GM23338 (cell line): ENCODE results near the gene CDV3. TPM values are rescaled to one million over a fixed set of nuclear protein-coding genes. Genes with fewer than 3 reads are reported as not detected.

ENCODE experiments used
- ATAC-seq: fragments of 200-7000 bp; cut with Tn5 transposase; 3 replicates; pipeline ENCODE4 v1.9.1; 2020
- DNase-seq: peaks from one replicate; pipeline ENCODE4 v3.0.0-alpha.2; 2015; ENCODE audit warnings: low spot score
- H2AFZ ChIP-seq: fragments of 200-600 bp; sonication (generic); 2 replicates; pipeline ENCODE4 v1.8.0; 2016; ENCODE audit warnings: antibody characterized with exemption, mild to moderate bottlenecking, moderate library complexity
- H3F3A ChIP-seq: fragments of 200-600 bp; sonication (generic); replicated peaks from 2 replicates; pipeline ENCODE4 v1.8.0; 2017; ENCODE audit warnings: antibody characterized with exemption, mixed run types, low read depth
- H3K27ac ChIP-seq: fragments of 200-600 bp; sonication (generic); 2 replicates; pipeline ENCODE4 v1.6.1; 2016; ENCODE audit warnings: low read depth
- H3K27me3 ChIP-seq: fragments of 200-600 bp; sonication (generic); 2 replicates; pipeline ENCODE4 v1.8.0; 2016; ENCODE audit warnings: mild to moderate bottlenecking, mixed run types, moderate library complexity; ENCODE audit not compliant: insufficient read depth
- H3K36me3 ChIP-seq: fragments of 200-600 bp; sonication (generic); 2 replicates; pipeline ENCODE4 v1.8.0; 2016; ENCODE audit warnings: mild to moderate bottlenecking; ENCODE audit not compliant: insufficient read depth
- H3K4me1 ChIP-seq: fragments of 200-600 bp; sonication (generic); 2 replicates; pipeline ENCODE4 v1.8.0; 2016; ENCODE audit warnings: mild to moderate bottlenecking, moderate library complexity; ENCODE audit not compliant: insufficient read depth
- H3K4me2 ChIP-seq: fragments of 200-600 bp; sonication (generic); 2 replicates; pipeline ENCODE4 v1.7.1; 2017; ENCODE audit warnings: mixed run types
- H3K4me3 ChIP-seq: fragments of 200-600 bp; sonication (generic); 2 replicates; pipeline ENCODE4 v1.6.1; 2016; ENCODE audit warnings: mixed run types
- H3K79me2 ChIP-seq: fragments of 200-600 bp; sonication (generic); replicated peaks from 2 replicates; pipeline ENCODE4 v1.8.0; 2017; ENCODE audit warnings: mild to moderate bottlenecking; ENCODE audit not compliant: insufficient read depth
- H3K9me2 ChIP-seq: fragments of 200-600 bp; sonication (generic); 2 replicates; pipeline ENCODE4 v1.8.0; 2017; ENCODE audit not compliant: insufficient read depth
- H4K20me1 ChIP-seq: fragments of 200-600 bp; sonication (generic); replicated peaks from 2 replicates; pipeline ENCODE4 v1.8.0; 2017; ENCODE audit warnings: mild to moderate bottlenecking; ENCODE audit not compliant: insufficient read depth
- H3K27ac Mint-ChIP-seq: 2 replicates; pipeline ENCODE4 v1.8.0; 2020; ENCODE audit warnings: inconsistent platforms, mild to moderate bottlenecking, moderate library complexity, mixed read lengths
- H3K27me3 Mint-ChIP-seq: 3 replicates; pipeline ENCODE4 v1.8.0; 2022; ENCODE audit warnings: low read depth, mild to moderate bottlenecking, moderate library complexity, mixed read lengths, inconsistent platforms; ENCODE audit not compliant: insufficient read depth, poor library complexity
- H3K36me3 Mint-ChIP-seq: 3 replicates; pipeline ENCODE4 v1.8.0; 2021; ENCODE audit warnings: low read depth, mild to moderate bottlenecking, inconsistent platforms, moderate library complexity, mixed read lengths
- H3K4me1 Mint-ChIP-seq: 3 replicates; pipeline ENCODE4 v1.8.0; 2020; ENCODE audit warnings: mild to moderate bottlenecking, inconsistent platforms, mixed read lengths
- H3K4me3 Mint-ChIP-seq: 3 replicates; pipeline ENCODE4 v1.8.0; 2021; ENCODE audit warnings: moderate library complexity, mild to moderate bottlenecking, inconsistent platforms, mixed read lengths
- H3K9me3 Mint-ChIP-seq: 3 replicates; pipeline ENCODE4 v1.8.0; 2020; ENCODE audit warnings: moderate library complexity, mild to moderate bottlenecking, inconsistent platforms, mixed read lengths
- CREB1 ChIP-seq: fragments of 250-450 bp; sonication (Bioruptor Pico); IDR thresholded peaks from 2 replicates; pipeline ENCODE4 v1.5.0; 2020; ENCODE audit warnings: low read depth, mild to moderate bottlenecking, moderate library complexity
- CTCF ChIP-seq, 2 experiments: fragments of 200-600 bp in 1 of 2; sonication (generic) in 1 of 2; conservative IDR thresholded peaks; 2 replicates each; pipeline versions ENCODE4 v1.5.1 to v1.6.1; 2016 to 2017; ENCODE audit warnings: antibody characterized with exemption in 2 of 2, low read depth in 2 of 2, mild to moderate bottlenecking in 2 of 2, moderate library complexity in 1 of 2
- ETS1 ChIP-seq: IDR thresholded peaks from 2 replicates; pipeline ENCODE4 v1.6.1; 2016; ENCODE audit warnings: antibody characterized with exemption
- EZH2 ChIP-seq: fragments of 200-600 bp; sonication (generic); IDR thresholded peaks from one replicate; pipeline ENCODE4 v1.8.0; 2017; ENCODE audit warnings: antibody characterized with exemption, mild to moderate bottlenecking, low read depth; ENCODE audit not compliant: unreplicated experiment
- EZH2phosphoT487 ChIP-seq: fragments of 200-600 bp; sonication (generic); IDR thresholded peaks from one replicate; pipeline ENCODE4 v1.8.1; 2018; ENCODE audit warnings: antibody characterized with exemption; ENCODE audit not compliant: unreplicated experiment
- JUNB ChIP-seq: IDR thresholded peaks from one replicate; pipeline ENCODE4 v1.6.1; 2016; ENCODE audit warnings: antibody characterized with exemption; ENCODE audit not compliant: unreplicated experiment
- NANOG ChIP-seq: IDR thresholded peaks from 2 replicates; pipeline ENCODE4 v1.6.1; 2016; ENCODE audit warnings: antibody characterized with exemption, borderline replicate concordance
- POLR2AphosphoS5 ChIP-seq: IDR thresholded peaks from 2 replicates; pipeline ENCODE4 v1.6.1; 2016; ENCODE audit warnings: antibody characterized with exemption, low read depth
- REST ChIP-seq: IDR thresholded peaks from one replicate; pipeline ENCODE4 v1.6.1; 2018; ENCODE audit warnings: antibody characterized with exemption; ENCODE audit not compliant: unreplicated experiment
- STAT1 ChIP-seq: IDR thresholded peaks from one replicate; pipeline ENCODE4 v1.6.1; 2016; ENCODE audit warnings: antibody characterized with exemption; ENCODE audit not compliant: unreplicated experiment
- ZNF114 ChIP-seq: fragments of 250-450 bp; sonication (Bioruptor Pico); IDR thresholded peaks from 2 replicates; pipeline ENCODE4 v1.5.0; 2020; ENCODE audit warnings: mild to moderate bottlenecking, moderate library complexity
- ZNF331 ChIP-seq: fragments of 250-450 bp; sonication (Bioruptor Pico); IDR thresholded peaks from 2 replicates; pipeline ENCODE4 v1.5.0; 2020; ENCODE audit warnings: low read depth, mild to moderate bottlenecking, moderate library complexity
- ZNF462 ChIP-seq: fragments of 250-450 bp; sonication (Bioruptor Pico); IDR thresholded peaks from 2 replicates; pipeline ENCODE4 v1.5.0; 2020; ENCODE audit warnings: mild to moderate bottlenecking, moderate library complexity
- polyA plus RNA-seq: library from polyadenylated mRNA; unstranded; fragments of >200 nt; fragmentation: Nextera tagmentation; extraction: Ambion mirVana; gene quantifications from 2 replicates; pipeline ENCODE4 v1.2.1, GENCODE V29; 2016
- total RNA-seq: library from RNA; depleted of rRNA; stranded (reverse); fragments of >200 nt; shearing (Covaris generic); gene quantifications from 2 replicates; pipeline ENCODE4 v1.2.3, GENCODE V29; 2014

The CDV3 gene
- total and polyA plus RNA-seq, 2 experiments from 2014 or later: 36.6 to 119 TPM

- H3K4me1 ChIP-seq: no peaks in the 10 kb centered on the region
- Mint-ChIP-seq H3K36me3 (peaks cover 16% of the 10 kb centered on the region; the same call in 2 of the 3 replicates), H3K27ac (no peak overlapping the region), H3K4me1 (no peaks in the 10 kb centered on the region), H3K4me3 (no peak overlapping the region), H3K27me3 (peaks cover 4% of the 10 kb centered on the region), H3K9me3 (no peaks in the 10 kb centered on the region)
- H3K36me3 ChIP-seq: peaks cover 11% of the 10 kb centered on the region
- H2AFZ ChIP-seq: no peak overlapping the region
- H3K27me3 ChIP-seq: no peaks in the 10 kb centered on the region
- H3K27ac ChIP-seq: peak overlapping the region; percentile 71
- no peaks in the 10 kb centered on the region for H3K9me2 ChIP-seq
- H4K20me1 ChIP-seq: peaks cover 8% of the 10 kb centered on the region
- TF ChIP-seq POLR2AphosphoS5: no peak
- TF ChIP-seq JUNB: no peak
- no peak for TF ChIP-seq ETS1
- TF ChIP-seq STAT1: no peak
- TF ChIP-seq REST: no peak
- TF ChIP-seq ZNF331: no peak
- TF ChIP-seq ZNF462 (CRISPR knock-in tag): no peak
- TF ChIP-seq EZH2phosphoT487: no peak
- no peak for TF ChIP-seq CREB1 (CRISPR knock-in tag)
- TF ChIP-seq CTCF (conservative IDR thresholded peaks at IDR 0.05; ENCODE audit: low read depth in 2 of 2): no peak
- no peak for TF ChIP-seq ZNF114 (CRISPR knock-in tag)
- no peak for TF ChIP-seq NANOG
- no peak for TF ChIP-seq EZH2
- ATAC-seq (no peak), DNase-seq (no peak)
- H3K4me3 ChIP-seq: no peak overlapping the region
- no peaks in the 10 kb centered on the region for H3F3A ChIP-seq
- no peak overlapping the region for H3K4me2 ChIP-seq
- H3K79me2 ChIP-seq: no peaks in the 10 kb centered on the region
Measured at GRCh38 chr3:133593243-133593642, 19.8 kb downstream of the CDV3 start.
